ENCODE results near the gene TMF1. TPM values are rescaled to one million over a fixed set of nuclear protein-coding genes. Genes with fewer than 3 reads are reported as not detected.
A peak's percentile ranks its signal among the peaks of the same experiment; 100 is the strongest.

The TMF1 gene
- total RNA-seq, 1 experiment from 2014 or later, result 18.7 TPM

DNA sequence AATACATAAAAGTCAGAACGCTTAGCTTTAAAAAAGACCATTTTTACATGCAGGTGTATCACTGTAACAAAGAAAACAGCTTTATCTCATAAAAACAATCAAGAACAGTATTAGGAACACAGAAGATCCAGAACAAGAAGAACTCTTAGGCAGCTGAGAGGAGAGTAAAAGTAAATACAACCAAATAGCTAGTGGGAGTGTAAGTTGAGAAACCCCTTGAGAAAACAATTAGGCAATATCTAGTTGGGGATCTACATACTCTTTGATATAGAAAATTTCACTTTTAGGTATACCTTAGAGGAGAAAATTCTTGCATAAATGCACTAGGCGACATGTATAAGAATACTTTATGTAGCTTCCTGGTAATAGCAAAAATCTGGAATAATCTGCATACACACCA, 7.5 kb downstream of the TMF1 start:
- in situ Hi-C loops (cut with HindIII; ENCODE audit: low pct_unique_long_range_greater_than_20kb, low sequenced_read_pairs), result no loop called here
- Histone ChIP-seq H3K27me3 (ENCODE audit: control insufficient read depth, insufficient read depth, low read length) (no peaks in the 10 kb centered on the region), H3K4me1 (ENCODE audit: control insufficient read depth, insufficient read depth, low read length) (no peaks in the 10 kb centered on the region), H3K4me3 (ENCODE audit: low read depth in 2 of 2, low read length in 2 of 2) (no peak overlapping the region), H3K27ac (ENCODE audit: low read length) (no peak overlapping the region), H3K36me3 (ENCODE audit: control insufficient read depth, insufficient read depth, low read length) (peaks cover 19% of the 10 kb centered on the region), H3K9me3 (ENCODE audit: control insufficient read depth, insufficient read depth, low read depth, low read length) (no peaks in the 10 kb centered on the region)
- no peak for TF ChIP-seq SIN3A (IDR thresholded peaks at IDR 0.05; ENCODE audit: borderline replicate concordance, insufficient read depth, low read depth, low read length)
- TF ChIP-seq, protein P1, sequence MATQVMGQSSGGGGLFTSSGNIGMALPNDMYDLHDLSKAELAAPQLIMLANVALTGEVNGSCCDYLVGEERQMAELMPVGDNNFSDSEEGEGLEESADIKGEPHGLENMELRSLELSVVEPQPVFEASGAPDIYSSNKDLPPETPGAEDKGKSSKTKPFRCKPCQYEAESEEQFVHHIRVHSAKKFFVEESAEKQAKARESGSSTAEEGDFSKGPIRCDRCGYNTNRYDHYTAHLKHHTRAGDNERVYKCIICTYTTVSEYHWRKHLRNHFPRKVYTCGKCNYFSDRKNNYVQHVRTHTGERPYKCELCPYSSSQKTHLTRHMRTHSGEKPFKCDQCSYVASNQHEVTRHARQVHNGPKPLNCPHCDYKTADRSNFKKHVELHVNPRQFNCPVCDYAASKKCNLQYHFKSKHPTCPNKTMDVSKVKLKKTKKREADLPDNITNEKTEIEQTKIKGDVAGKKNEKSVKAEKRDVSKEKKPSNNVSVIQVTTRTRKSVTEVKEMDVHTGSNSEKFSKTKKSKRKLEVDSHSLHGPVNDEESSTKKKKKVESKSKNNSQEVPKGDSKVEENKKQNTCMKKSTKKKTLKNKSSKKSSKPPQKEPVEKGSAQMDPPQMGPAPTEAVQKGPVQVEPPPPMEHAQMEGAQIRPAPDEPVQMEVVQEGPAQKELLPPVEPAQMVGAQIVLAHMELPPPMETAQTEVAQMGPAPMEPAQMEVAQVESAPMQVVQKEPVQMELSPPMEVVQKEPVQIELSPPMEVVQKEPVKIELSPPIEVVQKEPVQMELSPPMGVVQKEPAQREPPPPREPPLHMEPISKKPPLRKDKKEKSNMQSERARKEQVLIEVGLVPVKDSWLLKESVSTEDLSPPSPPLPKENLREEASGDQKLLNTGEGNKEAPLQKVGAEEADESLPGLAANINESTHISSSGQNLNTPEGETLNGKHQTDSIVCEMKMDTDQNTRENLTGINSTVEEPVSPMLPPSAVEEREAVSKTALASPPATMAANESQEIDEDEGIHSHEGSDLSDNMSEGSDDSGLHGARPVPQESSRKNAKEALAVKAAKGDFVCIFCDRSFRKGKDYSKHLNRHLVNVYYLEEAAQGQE (IDR thresholded peaks at IDR 0.05; ENCODE audit: insufficient read depth in 1 of 2, low read depth in 2 of 2, low read length in 1 of 2), result no peak
- DNase-seq (ENCODE audit: low read depth, low spot score), result no peak
- CTCF ChIA-PET, result no interaction called here
- intact Hi-C loops (cut with micrococcal nuclease; ENCODE audit: unreplicated experiment), result no loop called here
- BruUV-seq (replicated peaks), result no TSS peak
- ATAC-seq, result no peak
- POLR2A ChIA-PET, result no interaction called here

DNA sequence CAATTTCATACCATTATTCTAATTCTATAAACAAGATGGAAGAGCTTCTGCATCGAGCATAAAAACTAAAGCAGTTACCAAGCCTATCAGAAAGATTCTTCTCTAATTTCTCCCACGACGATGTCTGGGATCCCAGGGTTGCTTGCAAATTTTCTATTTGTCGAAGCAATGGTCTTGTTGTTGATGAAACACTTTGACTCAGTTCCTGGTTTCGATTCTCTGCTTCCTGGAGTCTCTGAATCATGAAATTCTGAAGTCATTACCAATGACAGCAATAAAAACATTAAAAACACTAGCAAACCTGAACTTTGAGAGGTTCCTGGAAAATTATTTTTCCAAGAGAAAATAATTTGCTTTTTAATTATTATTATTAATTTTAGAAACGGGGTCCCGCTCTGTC, 18.7 kb downstream of the TMF1 start:
- no TSS peak for BruUV-seq (replicated peaks)
- Histone ChIP-seq H3K27ac (ENCODE audit: low read length) (no peak overlapping the region), H3K4me1 (ENCODE audit: control insufficient read depth, insufficient read depth, low read length) (no peaks in the 10 kb centered on the region), H3K27me3 (ENCODE audit: control insufficient read depth, insufficient read depth, low read length) (no peaks in the 10 kb centered on the region), H3K9me3 (ENCODE audit: control insufficient read depth, insufficient read depth, low read depth, low read length) (no peaks in the 10 kb centered on the region), H3K36me3 (ENCODE audit: control insufficient read depth, insufficient read depth, low read length) (peaks cover 6% of the 10 kb centered on the region; the same call in 1 of the 2 replicates), H3K4me3 (ENCODE audit: low read depth in 2 of 2, low read length in 2 of 2) (no peak overlapping the region)
- ATAC-seq (no peak), DNase-seq (ENCODE audit: low read depth, low spot score) (peak; percentile 64)
- TF ChIP-seq, protein P1 (IDR thresholded peaks at IDR 0.05; ENCODE audit: insufficient read depth in 1 of 2, low read depth in 2 of 2, low read length in 1 of 2), result no peak
- TF ChIP-seq, protein P2, sequence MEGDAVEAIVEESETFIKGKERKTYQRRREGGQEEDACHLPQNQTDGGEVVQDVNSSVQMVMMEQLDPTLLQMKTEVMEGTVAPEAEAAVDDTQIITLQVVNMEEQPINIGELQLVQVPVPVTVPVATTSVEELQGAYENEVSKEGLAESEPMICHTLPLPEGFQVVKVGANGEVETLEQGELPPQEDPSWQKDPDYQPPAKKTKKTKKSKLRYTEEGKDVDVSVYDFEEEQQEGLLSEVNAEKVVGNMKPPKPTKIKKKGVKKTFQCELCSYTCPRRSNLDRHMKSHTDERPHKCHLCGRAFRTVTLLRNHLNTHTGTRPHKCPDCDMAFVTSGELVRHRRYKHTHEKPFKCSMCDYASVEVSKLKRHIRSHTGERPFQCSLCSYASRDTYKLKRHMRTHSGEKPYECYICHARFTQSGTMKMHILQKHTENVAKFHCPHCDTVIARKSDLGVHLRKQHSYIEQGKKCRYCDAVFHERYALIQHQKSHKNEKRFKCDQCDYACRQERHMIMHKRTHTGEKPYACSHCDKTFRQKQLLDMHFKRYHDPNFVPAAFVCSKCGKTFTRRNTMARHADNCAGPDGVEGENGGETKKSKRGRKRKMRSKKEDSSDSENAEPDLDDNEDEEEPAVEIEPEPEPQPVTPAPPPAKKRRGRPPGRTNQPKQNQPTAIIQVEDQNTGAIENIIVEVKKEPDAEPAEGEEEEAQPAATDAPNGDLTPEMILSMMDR (IDR thresholded peaks at IDR 0.05), result no peak
- TF ChIP-seq POLR2AphosphoS5 (IDR thresholded peaks at IDR 0.05; ENCODE audit: low read depth, low read length) (no peak), SIN3A (IDR thresholded peaks at IDR 0.05; ENCODE audit: borderline replicate concordance, insufficient read depth, low read depth, low read length) (no peak), TCF7L2 (IDR thresholded peaks at IDR 0.05; ENCODE audit: low read depth, low read length) (no peak)
- POLR2A ChIA-PET, result no interaction called here
- intact Hi-C loops (cut with micrococcal nuclease; ENCODE audit: unreplicated experiment) (no loop called here), in situ Hi-C loops (cut with HindIII; ENCODE audit: low pct_unique_long_range_greater_than_20kb, low sequenced_read_pairs) (no loop called here)
- CTCF ChIA-PET, result no interaction called here
